ENCODE measurements around the gene TTC5. TPM values are rescaled to one million over a fixed set of nuclear protein-coding genes. Genes with fewer than 3 reads are reported as not detected.

TTC5 gene, protein sequence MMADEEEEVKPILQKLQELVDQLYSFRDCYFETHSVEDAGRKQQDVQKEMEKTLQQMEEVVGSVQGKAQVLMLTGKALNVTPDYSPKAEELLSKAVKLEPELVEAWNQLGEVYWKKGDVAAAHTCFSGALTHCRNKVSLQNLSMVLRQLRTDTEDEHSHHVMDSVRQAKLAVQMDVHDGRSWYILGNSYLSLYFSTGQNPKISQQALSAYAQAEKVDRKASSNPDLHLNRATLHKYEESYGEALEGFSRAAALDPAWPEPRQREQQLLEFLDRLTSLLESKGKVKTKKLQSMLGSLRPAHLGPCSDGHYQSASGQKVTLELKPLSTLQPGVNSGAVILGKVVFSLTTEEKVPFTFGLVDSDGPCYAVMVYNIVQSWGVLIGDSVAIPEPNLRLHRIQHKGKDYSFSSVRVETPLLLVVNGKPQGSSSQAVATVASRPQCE
- 29.4 and 30.0 TPM in 2 replicates for total RNA-seq
- long read RNA-seq, full-length matches to known transcripts: 133 of 149 reads
- long read RNA-seq, partial matches to known transcripts: 9 of 149 reads
- long read RNA-seq, other reads (novel, unspliced or antisense): 7 of 149 reads

- Mint-ChIP-seq H3K4me1 (ENCODE audit: low read depth) (peaks cover 13% of the 10 kb centered on the region), H3K9me3 (ENCODE audit: low read depth) (peaks cover 3% of the 10 kb centered on the region), H3K27ac (peak within 1 kb of the TSS; percentile 75), H3K36me3 (ENCODE audit: insufficient read depth) (peaks cover 8% of the 10 kb centered on the region), H3K27me3 (no peaks in the 10 kb centered on the region), H3K4me3 (ENCODE audit: low read depth) (peak within 1 kb of the TSS; percentile 83)
- TF ChIP-seq CTCF (IDR thresholded peaks at IDR 0.05; ENCODE audit: unreplicated experiment): peak; percentile 96
- DNase-seq (ENCODE audit: low spot score, unreplicated experiment): peak; percentile 70
These were observed at the start of gene TTC5 for GRCh38 chr14:20305265-20306078. TSS of gene TTC5 (minus strand) at chr14:20305951. CDS start at chr14:20305937, 14 bp downstream.

GRCh38 chr14:20350860-20351259 is 45.1 kb upstream of the TTC5 start:
- DNase-seq (ENCODE audit: low spot score, unreplicated experiment): no peak
- Mint-ChIP-seq H3K9me3 (ENCODE audit: low read depth) (no peaks in the 10 kb centered on the region), H3K27me3 (no peaks in the 10 kb centered on the region), H3K27ac (no peak overlapping the region), H3K36me3 (ENCODE audit: insufficient read depth) (peaks cover 25% of the 10 kb centered on the region), H3K4me3 (ENCODE audit: low read depth) (no peak overlapping the region), H3K4me1 (ENCODE audit: low read depth) (no peaks in the 10 kb centered on the region)
- TF ChIP-seq CTCF (IDR thresholded peaks at IDR 0.05; ENCODE audit: unreplicated experiment): peak; percentile 13

- Mint-ChIP-seq H3K4me3 (ENCODE audit: low read depth) (no peak overlapping the region), H3K4me1 (ENCODE audit: low read depth) (no peaks in the 10 kb centered on the region), H3K27ac (no peak overlapping the region), H3K9me3 (ENCODE audit: low read depth) (no peaks in the 10 kb centered on the region), H3K36me3 (ENCODE audit: insufficient read depth) (peaks cover 27% of the 10 kb centered on the region), H3K27me3 (no peaks in the 10 kb centered on the region)
- TF ChIP-seq CTCF (IDR thresholded peaks at IDR 0.05; ENCODE audit: unreplicated experiment): no peak
- no peak for DNase-seq (ENCODE audit: low spot score, unreplicated experiment)
These were observed 44.5 kb upstream of the TTC5 start for GRCh38 chr14:20350282-20350681.

GRCh38 chr14:20347747-20348146 is 42.0 kb upstream of the TTC5 start:
- H3K36me3 Mint-ChIP-seq (ENCODE audit: insufficient read depth): peaks cover 22% of the 10 kb centered on the region

More at GRCh38 chr14:20347747-20348146, 42.0 kb upstream of the TTC5 start:
- H3K27me3 Mint-ChIP-seq: no peaks in the 10 kb centered on the region
- H3K4me1 Mint-ChIP-seq (ENCODE audit: low read depth): no peaks in the 10 kb centered on the region
- H3K4me3 Mint-ChIP-seq (ENCODE audit: low read depth): no peak overlapping the region
- DNase-seq (ENCODE audit: low spot score, unreplicated experiment): no peak
- H3K27ac Mint-ChIP-seq: no peak overlapping the region
- H3K9me3 Mint-ChIP-seq (ENCODE audit: low read depth): no peaks in the 10 kb centered on the region
- no peak for TF ChIP-seq CTCF (IDR thresholded peaks at IDR 0.05; ENCODE audit: unreplicated experiment)

Data from progenitor cell of endocrine pancreas (in vitro differentiated cells).